Fibroblast of skin of left biceps (primary cell): ENCODE measurements around the gene SLC4A3.

Experiments
- DNase-seq, 2 experiments: peaks; one replicate each; pipeline ENCODE4 v3.0.0-alpha.2; 2013; ENCODE audit warnings: low read depth in 2 of 2

Gene SLC4A3

DNA sequence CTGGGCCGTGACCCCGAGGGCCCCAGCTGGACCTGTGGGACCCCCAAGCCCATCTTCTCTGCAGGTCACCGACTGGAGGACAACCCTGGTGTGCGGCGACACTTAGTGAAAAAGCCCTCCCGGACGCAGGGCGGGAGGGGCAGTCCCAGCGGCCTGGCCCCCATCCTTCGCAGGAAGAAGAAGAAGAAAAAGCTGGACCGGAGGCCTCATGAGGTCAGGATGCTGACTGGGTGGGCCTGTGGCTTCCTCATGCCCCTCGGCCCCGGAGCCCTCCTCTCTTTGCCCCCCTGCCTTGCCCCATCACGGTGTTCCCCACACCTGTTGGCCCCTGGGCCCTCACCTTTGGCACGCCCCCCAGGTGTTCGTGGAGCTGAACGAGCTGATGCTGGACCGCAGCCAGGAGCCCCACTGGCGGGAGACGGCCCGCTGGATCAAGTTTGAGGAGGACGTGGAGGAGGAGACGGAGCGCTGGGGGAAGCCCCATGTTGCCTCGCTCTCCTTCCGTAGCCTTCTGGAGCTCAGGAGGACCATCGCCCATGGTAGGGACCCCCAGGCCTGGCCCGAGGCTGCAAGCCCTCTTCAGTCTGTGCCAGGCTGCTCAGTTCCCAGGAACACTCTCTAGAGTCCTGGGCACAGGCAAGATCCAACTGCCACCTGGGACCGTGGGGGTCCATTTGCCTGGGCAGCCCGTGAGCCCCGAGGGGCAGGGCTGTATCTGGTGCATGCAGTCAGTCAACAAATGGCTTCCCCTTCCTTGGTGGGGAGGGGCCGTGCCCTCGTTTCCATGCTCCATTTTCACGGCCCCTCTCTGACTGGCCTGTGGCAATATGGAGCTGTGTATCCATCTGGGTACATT, 4.7 kb downstream of the SLC4A3 start:
- no peak for DNase-seq

DNA sequence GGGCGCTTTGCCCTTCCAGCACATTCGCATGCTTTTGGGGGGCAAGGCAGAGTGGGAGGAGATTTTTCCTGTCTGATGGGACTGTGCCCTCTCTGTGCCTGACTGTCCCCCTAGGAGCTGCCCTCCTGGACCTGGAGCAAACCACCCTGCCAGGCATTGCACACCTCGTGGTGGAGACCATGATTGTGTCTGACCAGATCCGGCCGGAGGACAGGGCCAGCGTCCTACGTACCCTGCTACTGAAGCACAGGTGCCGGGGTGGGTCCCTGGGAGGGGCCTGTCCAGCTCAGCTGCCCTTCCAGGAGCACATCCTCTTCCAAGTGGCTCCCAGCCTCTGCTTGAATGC, 5.3 kb downstream of the SLC4A3 start:
- no peak for DNase-seq

DNA sequence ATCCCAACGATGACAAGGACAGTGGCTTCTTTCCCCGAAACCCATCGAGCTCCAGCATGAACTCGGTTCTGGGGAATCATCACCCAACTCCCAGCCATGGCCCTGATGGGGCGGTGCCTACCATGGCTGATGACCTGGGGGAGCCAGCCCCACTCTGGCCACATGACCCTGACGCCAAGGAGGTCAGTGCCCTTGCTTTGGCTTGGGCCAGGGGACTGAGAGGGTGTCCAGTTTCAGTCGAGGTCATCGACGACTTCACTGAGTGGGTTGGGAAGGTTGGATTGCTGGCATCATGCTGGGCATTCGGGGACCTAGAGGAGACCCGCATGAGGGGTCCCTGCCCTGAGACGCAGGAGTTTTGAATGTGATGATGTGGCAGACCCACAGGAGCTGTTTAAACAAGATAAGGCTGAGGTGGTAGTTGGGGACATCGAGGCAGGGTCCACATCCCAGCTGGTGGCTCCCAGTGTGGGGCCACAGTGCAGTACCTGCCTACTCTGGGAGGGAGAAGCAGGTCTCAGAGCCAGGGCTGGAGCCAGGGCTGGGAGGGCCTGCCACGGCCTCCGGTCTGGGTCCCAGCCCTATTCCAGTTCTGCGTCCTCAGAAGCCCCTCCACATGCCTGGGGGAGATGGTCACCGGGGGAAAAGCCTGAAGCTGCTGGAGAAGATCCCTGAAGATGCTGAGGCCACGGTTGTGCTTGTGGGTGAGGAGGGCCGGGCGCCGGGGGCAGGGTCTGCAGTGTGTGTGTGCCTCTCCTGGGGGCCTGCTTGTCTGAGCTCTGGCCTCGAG, 6.0 kb downstream of the SLC4A3 start:
- DNase-seq: no peak

DNA sequence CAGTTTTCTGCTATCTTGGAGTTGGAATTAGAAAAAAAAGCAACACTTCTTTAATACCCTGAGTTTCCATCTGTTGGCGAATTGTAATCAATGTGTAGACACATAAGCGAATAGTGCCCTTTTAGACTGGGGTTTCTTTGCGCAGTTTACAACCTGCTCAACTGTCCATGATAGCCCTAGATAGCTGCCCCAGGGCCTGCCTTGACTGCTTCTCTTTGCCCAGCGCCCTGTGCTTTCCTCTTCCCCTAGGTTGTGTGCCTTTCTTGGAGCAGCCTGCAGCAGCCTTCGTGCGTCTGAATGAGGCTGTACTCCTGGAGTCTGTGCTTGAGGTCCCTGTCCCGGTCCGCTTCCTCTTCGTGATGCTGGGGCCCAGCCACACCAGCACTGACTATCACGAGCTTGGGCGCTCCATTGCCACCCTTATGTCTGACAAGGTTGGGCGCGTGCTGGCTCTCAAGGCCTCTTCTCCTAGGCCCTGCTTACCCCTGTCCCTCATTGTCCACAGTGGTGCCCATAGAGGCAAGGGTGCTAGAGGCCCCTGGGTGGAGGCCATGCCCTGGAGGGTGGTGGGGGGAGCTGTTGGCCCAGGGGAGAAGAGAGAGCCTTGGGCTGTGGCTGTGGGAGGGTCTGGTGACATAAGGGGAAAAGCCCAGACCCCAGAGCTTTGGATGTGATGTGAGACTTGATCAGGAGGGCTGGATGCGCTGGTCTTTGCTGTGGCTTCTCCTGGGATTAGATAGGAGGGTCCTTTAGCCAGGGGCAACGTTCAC, 6.9 kb downstream of the SLC4A3 start:
- no peak for DNase-seq

DNA sequence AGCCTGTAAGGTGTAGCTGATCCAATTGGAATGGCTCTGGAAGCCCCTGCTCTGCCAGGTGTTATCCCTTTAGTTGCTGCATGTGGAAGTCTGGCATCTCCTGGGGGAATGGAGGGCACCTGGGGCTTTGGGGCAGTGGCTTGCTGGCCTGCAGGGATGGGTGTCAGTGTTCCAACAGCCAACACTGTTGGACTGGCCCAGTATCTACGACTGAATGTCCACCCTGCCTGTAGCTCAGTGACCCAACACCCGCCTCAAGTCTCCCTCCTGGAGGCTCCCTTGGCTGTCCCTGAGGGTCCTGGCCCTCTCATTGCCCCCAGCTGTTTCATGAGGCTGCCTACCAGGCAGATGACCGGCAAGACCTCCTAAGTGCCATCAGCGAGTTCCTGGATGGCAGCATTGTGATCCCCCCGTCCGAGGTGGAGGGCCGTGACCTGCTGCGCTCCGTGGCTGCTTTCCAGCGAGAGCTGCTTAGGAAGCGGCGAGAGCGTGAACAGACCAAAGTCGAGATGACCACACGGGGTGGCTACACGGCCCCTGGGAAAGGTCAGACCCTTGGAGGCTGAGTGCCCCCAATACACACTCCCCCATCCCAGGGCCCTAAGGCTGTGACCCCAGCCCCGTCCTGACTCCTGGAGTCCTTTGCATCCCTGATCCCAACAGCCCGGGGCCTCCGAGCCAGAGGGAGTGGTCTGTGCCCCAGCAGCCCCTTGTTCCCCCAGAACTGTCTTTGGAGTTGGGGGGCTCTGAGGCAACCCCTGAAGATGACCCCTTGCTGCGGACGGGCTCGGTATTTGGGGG, 7.7 kb downstream of the SLC4A3 start:
- no peak for DNase-seq

DNA sequence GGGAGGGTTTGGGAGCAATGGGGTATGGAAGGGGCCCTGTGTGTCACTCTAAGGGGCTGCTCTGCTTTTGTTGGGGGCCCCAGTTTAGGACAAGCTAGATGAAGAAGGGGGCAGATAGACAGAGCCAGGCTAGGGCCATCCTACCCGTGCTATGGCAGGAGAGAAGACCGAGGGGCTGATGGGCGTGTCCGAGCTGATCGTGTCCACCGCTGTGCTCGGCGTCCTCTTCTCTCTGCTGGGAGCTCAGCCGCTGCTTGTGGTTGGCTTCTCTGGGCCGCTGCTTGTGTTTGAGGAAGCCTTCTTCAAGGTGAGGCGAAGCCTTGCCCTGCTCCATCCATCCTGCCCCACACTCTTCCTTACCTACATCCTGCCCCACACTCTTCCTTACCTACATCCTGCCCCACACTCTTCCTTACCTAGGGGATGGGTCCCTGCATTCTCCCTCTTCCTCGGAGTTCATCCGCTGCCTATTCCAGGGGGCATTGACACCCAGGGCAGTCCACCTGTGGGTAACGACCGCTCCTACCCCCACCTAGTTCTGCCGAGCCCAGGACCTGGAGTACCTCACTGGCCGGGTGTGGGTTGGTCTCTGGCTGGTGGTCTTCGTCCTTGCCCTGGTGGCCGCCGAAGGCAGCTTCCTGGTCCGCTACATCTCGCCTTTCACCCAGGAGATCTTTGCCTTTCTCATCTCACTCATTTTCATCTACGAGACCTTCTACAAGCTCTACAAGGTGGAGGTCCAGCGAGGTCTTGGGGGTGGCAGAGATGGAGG, 8.9 kb downstream of the SLC4A3 start:
- no peak for DNase-seq

DNA sequence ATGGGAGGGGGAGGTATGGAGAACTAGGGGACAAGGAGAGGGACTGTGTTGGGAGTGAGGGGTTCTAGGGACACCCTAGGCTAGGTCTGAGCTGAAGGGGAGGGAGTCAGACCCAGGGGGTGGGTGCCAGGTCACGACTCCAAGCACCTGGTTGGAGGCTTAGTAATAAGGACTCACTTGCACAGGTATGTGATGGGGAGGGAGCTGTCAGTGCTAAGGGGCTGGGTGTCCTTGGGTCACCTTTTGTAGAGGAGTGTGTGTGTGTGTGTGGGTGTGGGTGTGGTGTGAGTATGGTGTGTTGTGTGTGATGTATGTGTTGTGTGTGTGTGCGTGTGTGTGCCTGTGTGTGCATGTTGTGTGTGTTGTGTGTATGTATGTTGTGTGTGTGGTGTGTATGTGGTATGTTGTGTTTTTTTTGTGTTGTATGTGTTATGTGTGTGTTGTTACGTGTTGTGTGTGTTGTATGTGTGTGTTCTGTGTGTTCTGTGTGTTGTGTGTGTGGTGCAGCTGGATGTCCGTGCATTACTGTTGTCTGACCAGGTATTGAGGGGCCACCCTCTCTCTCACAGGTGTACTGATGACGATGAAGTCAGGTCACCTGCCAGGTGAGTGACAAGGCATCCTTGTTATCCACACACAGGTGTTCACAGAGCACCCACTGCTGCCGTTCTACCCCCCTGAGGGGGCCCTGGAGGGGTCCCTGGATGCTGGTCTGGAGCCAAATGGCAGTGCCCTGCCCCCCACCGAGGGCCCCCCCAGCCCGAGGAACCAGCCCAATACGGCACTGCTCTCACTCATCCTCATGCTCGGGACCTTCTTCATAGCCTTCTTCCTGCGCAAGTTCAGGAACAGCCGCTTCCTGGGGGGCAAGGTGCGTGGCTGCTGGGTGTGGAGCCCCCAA, 9.8 kb downstream of the SLC4A3 start:
- DNase-seq: no peak

DNA sequence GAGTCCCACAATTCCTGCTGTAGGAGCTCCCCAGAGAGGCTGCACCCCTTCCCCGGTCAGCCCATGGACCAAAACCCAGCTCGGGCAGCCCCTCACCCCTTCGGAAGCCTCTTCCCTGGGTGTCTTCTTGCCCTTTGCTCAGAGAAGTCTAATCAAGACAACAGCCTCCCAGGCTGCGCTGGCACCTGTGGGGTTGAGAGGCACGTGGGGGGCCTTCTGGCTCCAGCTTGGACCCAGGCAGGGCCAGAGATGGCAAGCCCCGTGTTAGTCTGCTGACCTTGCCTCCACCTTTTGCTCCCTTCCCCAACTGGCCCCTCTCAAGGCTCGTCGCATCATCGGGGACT, 10.4 kb downstream of the SLC4A3 start:
- DNase-seq: no peak

DNA sequence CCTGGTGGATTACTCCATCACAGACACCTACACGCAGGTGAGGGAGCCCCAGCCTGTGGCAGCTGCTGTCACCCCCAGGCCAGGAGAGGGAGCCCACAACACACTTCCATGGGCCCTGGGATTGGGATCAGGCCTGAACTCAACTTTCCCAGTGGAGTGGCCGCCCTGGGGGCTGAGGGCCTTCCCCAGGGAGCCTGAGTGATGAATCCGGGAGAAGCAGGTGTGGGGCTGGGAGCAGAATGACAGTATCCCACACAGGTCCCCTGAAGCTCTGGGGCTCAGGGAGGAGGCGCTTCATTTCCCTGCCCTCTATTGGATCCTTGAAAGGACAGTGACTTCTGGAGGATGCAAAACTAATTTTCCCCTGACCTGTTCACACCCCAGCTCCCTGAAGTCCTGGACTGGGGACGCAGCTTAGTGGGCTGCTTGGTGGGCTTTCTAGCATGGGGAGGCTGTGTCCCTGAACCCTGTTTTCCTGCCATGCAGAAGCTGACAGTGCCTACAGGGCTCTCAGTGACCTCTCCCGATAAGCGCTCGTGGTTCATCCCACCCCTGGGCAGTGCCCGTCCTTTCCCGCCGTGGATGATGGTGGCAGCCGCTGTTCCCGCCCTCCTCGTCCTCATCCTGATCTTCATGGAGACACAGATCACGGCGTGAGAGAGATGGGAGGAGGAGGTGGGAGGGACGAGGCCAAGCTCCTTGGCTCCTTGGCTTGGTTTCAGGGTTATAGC, 11.0 kb downstream of the SLC4A3 start:
- DNase-seq: no peak

DNA sequence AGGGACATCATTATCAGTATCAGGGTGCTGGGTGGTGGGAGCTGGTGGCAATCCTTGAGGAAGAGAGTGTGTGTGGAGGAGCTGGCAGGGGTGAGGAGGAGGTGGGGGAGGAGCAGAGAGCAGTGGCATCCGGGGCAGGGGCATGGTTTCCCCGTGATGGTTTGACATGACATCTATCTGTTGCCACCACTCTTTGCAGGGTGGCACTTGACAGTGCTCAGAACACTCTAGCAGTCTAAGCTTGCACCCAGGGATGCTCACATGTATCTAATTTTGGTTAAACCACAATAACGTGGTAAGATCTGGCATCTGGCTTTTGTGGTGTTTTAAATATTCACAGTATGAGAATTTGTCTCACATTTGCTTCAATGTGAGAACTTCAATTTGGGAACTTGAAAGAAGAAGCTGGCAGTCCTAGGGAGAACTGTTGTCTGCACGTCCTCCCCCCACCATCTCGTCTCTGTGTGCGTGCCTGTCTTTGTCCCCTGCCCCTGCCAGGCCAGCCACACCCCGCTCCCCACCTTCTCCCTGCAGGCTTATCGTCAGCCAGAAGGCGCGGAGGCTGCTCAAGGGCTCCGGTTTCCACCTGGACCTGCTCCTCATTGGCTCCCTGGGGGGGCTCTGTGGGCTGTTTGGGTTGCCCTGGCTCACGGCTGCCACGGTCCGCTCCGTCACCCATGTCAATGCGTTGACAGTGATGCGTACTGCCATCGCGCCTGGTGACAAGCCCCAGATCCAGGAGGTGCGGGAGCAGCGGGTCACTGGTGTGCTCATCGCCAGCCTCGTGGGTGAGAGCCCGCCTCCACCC, 11.7 kb downstream of the SLC4A3 start:
- DNase-seq: peak; percentile 42 to 51

DNA sequence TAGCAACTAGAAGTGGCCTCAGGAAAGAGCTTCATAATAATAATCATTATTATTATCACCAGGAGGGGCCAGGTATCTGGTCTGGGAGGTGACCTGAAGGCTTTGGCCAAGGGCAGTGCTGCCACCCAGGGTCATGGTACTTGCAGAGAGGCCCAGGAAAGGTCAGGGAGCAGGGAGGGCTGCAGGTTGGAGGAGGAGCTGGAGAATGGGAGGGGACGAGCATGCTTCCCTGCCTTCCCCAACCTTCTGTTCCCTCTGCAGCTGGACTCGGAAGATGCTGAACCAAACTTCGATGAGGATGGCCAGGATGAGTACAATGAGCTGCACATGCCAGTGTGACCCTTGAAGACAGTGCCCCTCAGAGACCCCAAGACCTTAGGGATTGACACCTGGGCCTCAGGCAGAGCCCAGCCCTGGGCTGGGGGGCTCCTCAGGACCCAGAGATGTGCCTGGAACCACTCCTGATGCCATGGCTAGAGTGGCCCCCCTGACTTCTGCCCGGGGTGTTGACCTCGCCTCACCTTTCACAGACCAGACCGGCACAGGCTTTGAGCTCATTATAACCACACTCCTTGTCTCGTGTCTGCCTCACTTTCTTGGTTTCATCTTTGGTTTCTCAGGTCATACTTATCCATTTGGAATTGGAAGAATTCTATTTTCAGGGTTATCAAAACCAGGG, 14.1 kb downstream of the SLC4A3 start:
- DNase-seq: no peak

DNA sequence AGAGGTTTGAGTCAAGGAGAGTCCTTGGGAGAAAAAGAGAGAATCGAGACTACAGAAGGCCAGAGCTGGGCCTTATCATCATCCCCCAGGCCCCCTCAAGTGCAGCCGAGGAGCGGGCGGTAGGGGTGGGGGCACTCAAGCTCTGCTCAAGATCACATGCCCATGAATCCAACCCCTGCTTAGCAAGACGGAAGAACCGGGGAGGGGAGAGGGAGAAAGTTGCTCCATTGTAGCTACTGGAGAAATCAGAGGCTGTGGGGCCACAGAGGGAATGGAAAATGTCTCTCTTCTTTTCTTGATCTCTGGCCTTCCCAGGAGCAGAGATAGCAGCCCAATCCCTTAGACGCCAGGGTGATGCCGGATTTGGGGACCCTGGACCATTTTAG, 14.6 kb downstream of the SLC4A3 start:
- DNase-seq: no peak

DNA sequence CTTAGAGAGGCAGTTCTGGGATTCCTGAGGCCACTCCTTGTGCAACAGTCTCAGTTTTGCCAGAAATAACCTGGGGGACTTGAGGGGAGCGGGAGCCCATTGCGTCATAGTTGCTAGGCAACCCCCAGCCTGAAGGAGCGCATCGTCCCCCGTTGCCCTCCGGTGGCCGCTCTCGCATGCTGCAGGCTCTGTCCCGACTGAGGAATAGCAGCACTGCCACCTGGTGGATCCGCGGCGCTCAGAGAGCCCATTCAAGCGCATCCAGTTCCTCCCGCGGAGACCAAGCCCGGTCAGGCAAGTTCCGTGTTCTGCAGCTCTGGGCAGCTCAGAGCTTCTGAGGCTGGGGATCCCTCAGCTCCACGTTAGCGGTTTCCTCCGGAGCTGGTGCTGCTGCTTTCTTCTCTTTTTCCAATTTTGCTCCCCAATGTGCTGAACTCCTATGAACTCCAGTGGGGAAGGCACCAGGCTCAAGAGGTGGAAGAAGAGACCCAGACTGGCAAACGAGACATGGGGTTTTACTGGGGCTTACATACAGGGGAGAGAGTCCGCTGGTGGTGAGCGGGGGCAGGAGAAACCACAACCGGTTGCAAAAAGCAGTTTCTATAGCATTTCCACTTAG, 15.1 kb downstream of the SLC4A3 start:
- DNase-seq: peak; percentile 89 to 90

DNA sequence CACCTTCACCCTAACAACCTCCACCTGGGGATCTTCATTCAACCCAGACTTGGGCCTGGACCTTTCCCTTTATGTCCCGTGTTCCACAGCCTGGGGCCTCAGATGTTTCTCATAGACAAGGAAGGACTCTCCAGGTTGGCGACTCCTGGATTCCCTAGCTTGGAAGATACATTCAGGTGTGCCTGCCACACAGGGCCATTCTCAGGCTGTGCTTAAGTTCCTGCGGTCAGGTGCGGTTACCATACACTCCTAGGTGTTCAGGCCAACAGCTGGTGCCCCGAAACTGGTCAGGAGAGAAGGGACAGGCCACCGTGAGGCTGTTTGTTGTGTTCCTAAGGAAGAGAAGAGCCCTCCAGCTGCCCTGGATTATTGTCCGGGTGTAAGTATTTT, 15.6 kb downstream of the SLC4A3 start:
- DNase-seq: no peak

DNA sequence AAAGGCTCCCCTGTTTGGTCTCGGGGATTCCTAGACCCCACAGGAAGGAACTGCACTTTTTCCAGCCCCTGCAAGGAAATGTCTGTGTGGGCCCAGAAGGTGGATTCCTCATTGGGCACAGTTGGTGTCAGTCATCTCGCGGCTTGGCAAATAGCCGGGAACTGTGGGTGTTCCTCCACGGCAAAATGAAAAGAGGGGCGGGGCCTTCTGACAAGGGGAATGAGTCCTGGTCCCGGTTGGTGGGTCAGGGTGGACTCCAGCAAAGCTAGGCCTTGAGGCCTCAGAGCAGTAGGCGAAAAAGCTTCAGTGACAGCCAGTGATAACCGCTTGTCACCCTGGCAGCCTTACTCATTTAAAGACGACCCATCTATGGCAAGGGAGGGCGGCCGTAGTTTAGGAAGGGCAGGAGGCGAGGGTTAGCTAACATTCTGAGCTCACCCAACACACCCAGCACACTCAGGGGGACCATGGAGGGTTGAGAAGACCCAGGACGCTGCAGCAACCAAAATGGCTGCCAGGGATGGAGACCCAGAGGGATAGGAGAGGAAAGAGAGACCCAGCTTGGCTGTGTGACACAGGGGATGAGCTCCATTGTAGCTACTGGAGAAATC, 16.5 kb downstream of the SLC4A3 start:
- DNase-seq: no peak

DNA sequence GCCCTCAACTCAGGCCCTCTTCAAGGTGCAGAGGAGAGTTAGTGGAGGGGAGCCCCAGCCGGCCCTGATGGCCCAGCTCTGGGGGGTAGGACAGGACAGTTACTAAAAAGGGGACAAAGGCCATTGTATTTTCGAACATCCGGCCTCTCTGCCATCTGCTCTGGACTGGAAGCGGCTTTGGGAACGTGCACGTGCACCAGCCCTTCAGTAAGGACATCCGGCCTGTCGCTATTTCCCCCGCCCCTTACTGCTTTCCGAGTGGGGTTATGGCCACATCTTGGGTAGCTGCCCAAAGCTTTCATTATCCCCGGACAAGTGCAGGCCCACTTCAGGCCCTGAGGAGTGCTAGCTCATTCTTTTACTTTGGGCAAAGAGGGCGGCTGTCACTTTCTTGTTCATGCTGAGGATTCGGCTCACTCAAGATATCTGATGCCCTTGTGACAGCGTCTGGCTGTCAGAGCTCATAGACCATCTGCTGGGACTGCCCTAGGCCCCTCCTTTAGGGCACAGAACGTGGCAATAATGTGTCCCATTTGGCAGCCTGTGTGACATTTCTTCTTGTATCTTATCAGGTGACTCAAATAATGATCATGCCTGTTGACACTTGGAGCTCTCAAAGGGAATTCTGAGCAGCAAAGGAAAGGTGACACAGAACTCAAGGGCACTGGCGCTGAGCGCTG, 17.5 kb downstream of the SLC4A3 start:
- DNase-seq: no peak
